Inferior parietal cortex (tissue), 1 donor: Measurements from ENCODE around the gene EOGT.

Source experiments
- DNase-seq: peaks from one replicate; pipeline ENCODE4 v3.0.0-alpha.2; 2016; ENCODE audit errors: extremely low spot score

EOGT gene

DNA sequence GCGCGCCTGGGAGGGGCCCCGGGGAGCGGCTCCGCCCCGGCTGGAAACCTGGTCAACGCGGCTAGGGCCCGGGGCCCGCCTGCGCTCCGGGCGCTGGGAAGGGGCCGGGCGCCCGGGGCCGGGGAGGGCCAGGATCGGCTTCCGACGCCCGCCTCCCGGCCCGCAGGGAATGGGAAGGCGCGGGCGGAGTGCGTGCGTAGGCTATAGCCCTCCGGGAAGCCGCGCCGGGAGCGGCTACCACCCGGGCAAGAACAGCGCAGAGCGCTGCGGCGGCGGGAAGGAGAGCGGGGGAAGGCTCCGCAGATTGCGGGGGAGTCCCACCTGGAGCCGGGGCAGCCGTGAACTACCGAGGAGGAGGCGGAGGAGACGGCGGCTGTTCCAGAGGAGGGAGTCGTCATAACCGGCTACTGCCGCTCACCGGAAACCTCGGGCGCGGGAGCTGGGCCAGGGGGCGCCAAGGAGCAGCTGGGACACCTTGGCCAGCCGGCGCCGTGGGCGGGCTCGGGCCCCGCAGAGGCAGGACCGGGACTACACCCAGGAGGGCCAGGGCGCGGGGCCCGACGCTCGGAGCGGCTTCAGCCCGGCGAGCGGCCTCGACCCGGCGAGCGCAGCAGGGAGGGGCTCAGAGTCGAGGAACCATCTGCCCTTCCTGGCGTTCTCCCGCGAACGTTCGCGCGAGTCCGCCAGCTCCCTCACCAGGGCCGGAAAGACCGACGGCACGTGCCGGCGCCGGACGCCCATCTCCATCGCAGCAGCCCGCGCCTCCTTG, at the start of gene EOGT:
EOGT (minus strand) TSS at position 432 of the 769 bp plus-strand sequence. CDS start 3,838 bp downstream, outside the sequence.
- DNase-seq: peak; percentile 76

DNA sequence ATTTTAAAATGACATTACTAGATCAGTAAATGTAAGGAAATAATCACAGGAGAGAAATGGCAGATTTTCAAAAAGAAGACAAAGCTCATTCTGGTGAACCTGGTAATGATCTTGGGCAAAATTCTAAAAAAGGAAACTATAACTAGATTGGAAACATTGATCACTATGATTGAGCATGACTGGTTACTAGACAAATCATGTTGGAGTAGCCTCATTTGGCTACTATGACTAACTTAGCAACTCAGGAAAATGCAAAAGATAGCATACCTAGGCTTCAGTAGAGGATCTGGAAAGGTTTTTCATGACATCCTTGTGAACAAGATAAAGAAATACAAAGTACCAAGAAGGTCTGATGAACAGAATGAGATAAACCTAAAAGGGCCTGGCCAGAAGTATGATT, 46.2 kb upstream of the EOGT start:
- no peak for DNase-seq

DNA sequence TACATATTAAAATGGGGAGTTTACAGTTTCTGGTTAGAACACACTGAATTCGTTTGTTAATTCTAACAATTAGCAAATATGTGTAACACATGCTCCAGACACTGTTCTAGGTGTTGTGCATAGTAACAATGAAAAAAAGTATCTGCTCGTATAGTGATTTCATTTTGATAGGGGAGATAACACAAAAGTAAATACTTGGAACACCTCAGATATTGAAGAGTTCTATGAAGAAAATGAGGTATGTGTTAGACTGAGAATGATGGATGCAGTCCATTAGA, 45.4 kb upstream of the EOGT start:
- DNase-seq: no peak

GRCh38 chr3:69058180-69058946, 44.9 kb upstream of the EOGT start:
- no peak for DNase-seq

DNA sequence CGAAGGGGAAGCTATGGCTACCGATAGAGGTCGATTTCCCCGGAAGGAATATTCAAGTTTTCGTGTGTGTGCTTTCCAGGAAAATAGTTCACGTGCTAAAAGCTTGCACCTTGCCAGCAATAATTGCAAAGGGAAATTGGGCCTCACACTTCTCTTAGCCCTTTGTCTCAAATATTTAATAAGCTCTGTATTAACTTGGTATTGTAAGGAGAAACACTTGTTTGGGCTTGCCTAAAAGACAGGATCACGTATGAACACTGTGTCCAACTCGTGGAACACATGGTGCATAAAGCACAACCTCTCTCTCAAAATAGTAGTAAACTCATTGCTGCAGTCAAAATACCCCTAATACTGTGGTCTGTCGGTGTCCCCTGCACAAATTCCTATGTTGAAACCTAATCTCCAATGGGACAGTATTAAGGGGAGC, 39.0 kb upstream of the EOGT start:
- no peak for DNase-seq

- DNase-seq: peak; percentile 99
These were observed 38.4 kb upstream of the EOGT start, which contains the start of gene TMF1 for GRCh38 chr3:69051756-69052471. TMF1 (minus strand) TSS chr3:69052333; CDS start chr3:69052086, 247 bp downstream.

DNA sequence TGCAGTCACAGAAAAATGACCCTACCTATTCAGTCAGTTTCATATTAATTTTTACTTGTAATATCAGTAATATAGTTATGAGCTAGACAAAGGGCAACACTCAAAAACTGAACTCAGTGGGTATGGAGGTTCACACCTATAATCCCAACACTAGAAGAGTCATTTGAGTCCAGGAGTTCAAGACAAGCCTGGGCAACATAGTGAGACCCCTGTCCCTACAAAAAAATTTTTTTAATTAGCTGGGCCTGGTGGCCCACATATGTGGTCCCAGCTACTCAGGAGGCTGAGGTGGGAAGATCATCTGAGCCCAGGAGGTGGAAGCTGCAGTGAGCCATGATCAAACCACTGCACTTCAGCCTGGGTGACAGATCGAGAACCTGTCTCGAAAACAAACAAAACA, 35.5 kb upstream of the EOGT start:
- no peak for DNase-seq

GRCh38 chr3:69044608-69045007, 31.1 kb upstream of the EOGT start:
- no peak for DNase-seq

DNA sequence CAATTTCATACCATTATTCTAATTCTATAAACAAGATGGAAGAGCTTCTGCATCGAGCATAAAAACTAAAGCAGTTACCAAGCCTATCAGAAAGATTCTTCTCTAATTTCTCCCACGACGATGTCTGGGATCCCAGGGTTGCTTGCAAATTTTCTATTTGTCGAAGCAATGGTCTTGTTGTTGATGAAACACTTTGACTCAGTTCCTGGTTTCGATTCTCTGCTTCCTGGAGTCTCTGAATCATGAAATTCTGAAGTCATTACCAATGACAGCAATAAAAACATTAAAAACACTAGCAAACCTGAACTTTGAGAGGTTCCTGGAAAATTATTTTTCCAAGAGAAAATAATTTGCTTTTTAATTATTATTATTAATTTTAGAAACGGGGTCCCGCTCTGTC, 20.0 kb upstream of the EOGT start:
- DNase-seq: no peak

DNA sequence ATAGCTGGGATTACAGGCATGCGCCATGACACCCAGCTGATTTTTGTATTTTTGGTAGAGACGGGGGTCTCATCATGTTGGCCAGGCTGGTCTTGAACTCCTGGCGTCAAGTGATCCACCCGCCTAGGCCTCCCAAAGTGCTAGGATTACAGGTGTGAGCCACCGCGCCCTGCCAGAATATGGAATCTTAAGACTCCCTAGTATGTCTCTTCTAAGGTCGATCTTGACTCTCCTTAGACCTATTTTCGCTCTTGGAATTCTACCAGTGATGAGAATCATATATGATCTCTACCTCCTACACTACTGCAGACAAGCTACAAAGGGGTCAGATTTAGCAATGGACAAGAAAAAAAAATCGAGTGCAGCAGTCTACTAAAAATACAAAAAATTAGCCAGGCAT, 19.3 kb upstream of the EOGT start:
- DNase-seq: no peak

GRCh38 chr3:69032142-69032541, 18.7 kb upstream of the EOGT start:
- DNase-seq: no peak

- DNase-seq: no peak
These were observed 18.2 kb upstream of the EOGT start for GRCh38 chr3:69031635-69032034.

- DNase-seq: no peak
These were observed 7.4 kb upstream of the EOGT start for GRCh38 chr3:69020857-69021256.

DNA sequence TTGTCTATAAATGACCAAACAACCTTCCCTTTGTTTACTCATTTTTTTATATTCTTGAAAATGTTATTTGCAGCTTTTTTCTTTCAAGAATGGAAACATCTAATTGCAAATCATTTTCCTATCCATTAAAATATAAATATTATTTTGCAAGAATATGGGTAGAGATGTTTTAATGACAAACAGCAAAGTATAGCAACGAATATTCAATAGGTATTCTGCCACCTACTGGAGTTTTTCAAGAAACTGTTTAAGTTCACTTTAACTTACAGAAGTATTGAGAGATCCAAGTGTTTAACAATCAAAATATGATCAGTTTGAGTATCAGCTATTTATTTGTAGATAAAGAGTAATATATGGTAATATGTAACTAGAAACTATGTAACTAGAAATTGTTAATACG, 6.9 kb upstream of the EOGT start:
- DNase-seq: no peak

GRCh38 chr3:69016901-69017300, 3.4 kb upstream of the EOGT start:
- DNase-seq: no peak

GRCh38 chr3:69016102-69016501, 2.6 kb upstream of the EOGT start:
- no peak for DNase-seq

- DNase-seq: no peak
These were observed 617 bp upstream of the EOGT start for GRCh38 chr3:69014022-69014580.

GRCh38 chr3:69012800-69013252, 658 bp downstream of the EOGT start:
- no peak for DNase-seq

- no peak for DNase-seq
These were observed 1.2 kb downstream of the EOGT start for GRCh38 chr3:69012100-69012799.

GRCh38 chr3:69011096-69011730, 2.3 kb downstream of the EOGT start:
- no peak for DNase-seq
